GM18909 (cell line): Measurements from ENCODE around the gene OTOS.

ENCODE experiments used
- ATAC-seq: cut with Tn5 transposase; IDR thresholded peaks from one replicate; pipeline ENCODE4 v1.9.1; 2021; ENCODE audit warnings: mild to moderate bottlenecking; ENCODE audit not compliant: unreplicated experiment, poor library complexity

The OTOS gene

GRCh38 chr2:240126731-240127130 is 13.7 kb downstream of the OTOS start:
- no peak for ATAC-seq

- ATAC-seq, result no peak
These were observed 14.7 kb downstream of the OTOS start for GRCh38 chr2:240125742-240126141.

- ATAC-seq, result no peak
These were observed 15.8 kb downstream of the OTOS start for GRCh38 chr2:240124651-240125030.

- ATAC-seq, result no peak
These were observed 16.4 kb downstream of the OTOS start for GRCh38 chr2:240123821-240124650.

- no peak for ATAC-seq
These were observed 18.8 kb downstream of the OTOS start for GRCh38 chr2:240121675-240122074.

- ATAC-seq, result no peak
These were observed 19.3 kb downstream of the OTOS start for GRCh38 chr2:240121190-240121589.

GRCh38 chr2:240114233-240114632 is 26.2 kb downstream of the OTOS start:
- no peak for ATAC-seq

- no peak for ATAC-seq
These were observed 27.4 kb downstream of the OTOS start for GRCh38 chr2:240112914-240113690.

- no peak for ATAC-seq
These were observed 29.2 kb downstream of the OTOS start for GRCh38 chr2:240111253-240111652.

GRCh38 chr2:240109386-240109785 is 31.1 kb downstream of the OTOS start:
- ATAC-seq, result no peak

GRCh38 chr2:240107477-240107796 is 33.0 kb downstream of the OTOS start:
- ATAC-seq, result no peak

GRCh38 chr2:240106765-240107476 is 33.5 kb downstream of the OTOS start:
- no peak for ATAC-seq

- ATAC-seq, result no peak
These were observed 34.5 kb downstream of the OTOS start for GRCh38 chr2:240105982-240106381.

GRCh38 chr2:240103136-240103535 is 37.3 kb downstream of the OTOS start:
- no peak for ATAC-seq

- ATAC-seq, result no peak
These were observed 42.1 kb downstream of the OTOS start for GRCh38 chr2:240098349-240098748.

- ATAC-seq, result no peak
These were observed 44.6 kb downstream of the OTOS start for GRCh38 chr2:240095556-240096523.

GRCh38 chr2:240089306-240089705 is 51.2 kb downstream of the OTOS start:
- no peak for ATAC-seq
